ENCODE results near the gene FANCL.

- TF ChIP-seq YY1 (IDR thresholded peaks at IDR 0.05; ENCODE audit: insufficient read depth, insufficient read length) = no peak
- TF ChIP-seq SUZ12 (IDR thresholded peaks at IDR 0.05; ENCODE audit: extremely low read depth, insufficient read depth, insufficient read length) = no peak
Observed at GRCh38 chr2:58283931-58284330, 42.8 kb upstream of the FANCL start.
